Stimulated activated CD4-positive, alpha-beta T cell treated with anti-CD3 and anti-CD28 coated beads, Interleukin-12 subunit alpha, Interleukin-12 subunit beta, amount 100 ng/mL, for 4 hours (primary cell): Measurements from ENCODE around the gene GH1.
"Not testable (repeated sequence)": the region's sequence is repeated elsewhere in the genome, so short reads cannot be mapped to it uniquely, and the experiment has no call there.

ENCODE experiments used
- DNase-seq: peaks from one replicate; pipeline ENCODE4 v3.0.0-alpha.2; 2020

Gene GH1

GRCh38 chr17:63925615-63926014, 7.0 kb upstream of the GH1 start:
- DNase-seq, result no peak

GRCh38 chr17:63922402-63922801, 3.8 kb upstream of the GH1 start:
- DNase-seq, result not testable (repeated sequence)

DNA sequence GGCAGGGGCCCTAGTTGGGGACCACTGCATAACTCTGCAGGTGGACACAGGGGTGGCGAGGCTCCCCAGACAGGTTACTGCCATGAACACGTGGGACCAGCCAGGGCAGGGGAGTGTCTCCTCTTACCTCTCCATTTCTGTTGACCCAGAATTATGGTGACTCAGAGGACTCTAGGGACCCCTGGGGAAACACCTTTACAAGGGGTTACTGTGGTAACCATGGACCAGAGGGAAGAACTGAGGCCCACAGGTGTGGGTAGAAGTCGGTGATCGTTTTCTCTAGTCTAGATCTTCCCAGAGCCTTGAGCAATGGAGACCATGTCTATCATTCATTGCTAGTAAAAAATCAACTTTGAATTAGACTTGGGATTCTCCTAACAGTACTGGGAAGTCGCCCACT, 2.1 kb upstream of the GH1 start:
- DNase-seq, result not testable (repeated sequence)

- not testable (repeated sequence) for DNase-seq
Measured at GRCh38 chr17:63920050-63920449, 1.4 kb upstream of the GH1 start.

DNA sequence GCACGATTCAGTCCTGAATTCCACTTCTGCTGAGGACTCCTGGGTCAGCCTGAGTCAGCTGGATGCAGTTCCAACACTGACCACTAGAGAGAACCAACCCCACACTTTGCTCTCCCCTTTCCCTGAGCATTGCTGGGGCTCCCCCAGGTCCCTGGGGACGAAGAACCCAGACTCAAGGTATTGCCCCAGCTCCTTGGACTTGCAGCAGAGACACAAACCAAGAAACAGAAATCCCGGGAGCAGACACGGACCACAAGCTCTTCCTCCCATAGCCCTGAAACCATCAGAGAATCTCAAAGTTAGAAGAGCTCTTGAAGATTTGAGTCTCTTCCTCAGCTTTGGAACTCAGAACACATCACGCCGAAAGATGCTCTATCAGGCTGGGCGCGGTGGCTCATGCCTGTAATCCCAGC, 678 bp upstream of the GH1 start:
- DNase-seq, result peak; percentile 62

GRCh38 chr17:63918305-63918704, 334 bp downstream of the GH1 start:
- DNase-seq, result no peak

- DNase-seq, result no peak
Measured at GRCh38 chr17:63917646-63918045, 993 bp downstream of the GH1 start.

- not testable (repeated sequence) for DNase-seq
Measured at GRCh38 chr17:63917206-63917605, 1.4 kb downstream of the GH1 start.

DNA sequence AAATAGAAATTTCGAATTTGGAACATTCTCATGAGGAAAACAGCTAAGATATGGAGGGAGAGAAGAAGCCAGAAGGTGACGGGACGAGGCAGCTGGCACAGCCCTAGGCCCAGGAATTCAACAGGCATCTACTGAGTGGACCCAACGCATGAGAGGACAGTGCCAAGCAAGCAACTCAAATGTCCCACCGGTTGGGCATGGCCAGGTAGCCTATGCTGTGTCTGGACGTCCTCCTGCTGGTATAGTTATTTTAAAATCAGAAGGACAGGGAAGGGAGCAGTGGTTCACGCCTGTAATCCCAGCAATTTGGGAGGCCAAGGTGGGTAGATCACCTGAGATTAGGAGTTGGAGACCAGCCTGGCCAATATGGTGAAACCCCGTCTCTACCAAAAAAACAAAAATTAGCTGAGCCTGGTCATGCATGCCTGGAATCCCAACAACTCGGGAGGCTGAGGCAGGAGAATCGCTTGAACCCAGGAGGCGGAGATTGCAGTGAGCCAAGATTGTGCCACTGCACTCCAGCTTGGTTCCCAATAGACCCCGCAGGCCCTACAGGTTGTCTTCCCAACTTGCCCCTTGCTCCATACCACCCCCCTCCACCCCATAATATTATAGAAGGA, 2.0 kb downstream of the GH1 start:
- DNase-seq, result no peak

DNA sequence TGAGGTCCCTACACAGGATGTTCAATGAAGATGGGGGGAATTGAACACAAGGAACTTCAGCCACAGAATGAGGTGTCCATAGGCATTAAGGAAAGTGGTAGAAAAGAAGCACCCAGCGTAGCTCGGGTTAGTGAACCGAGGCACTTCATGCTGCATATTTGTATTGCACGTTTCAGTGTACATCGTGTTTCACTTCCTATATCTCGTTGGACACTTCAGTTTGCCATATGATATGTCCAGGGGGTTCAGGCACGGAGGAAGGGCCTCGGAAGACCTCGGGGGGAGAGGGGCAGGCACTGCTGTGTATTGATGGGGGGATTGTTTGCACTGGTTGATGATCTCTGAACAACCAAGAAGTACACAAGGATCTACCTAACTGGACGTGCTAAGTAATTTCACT, 2.9 kb downstream of the GH1 start:
- not testable (repeated sequence) for DNase-seq

GRCh38 chr17:63914471-63914870, 4.2 kb downstream of the GH1 start:
- DNase-seq, result no peak

DNA sequence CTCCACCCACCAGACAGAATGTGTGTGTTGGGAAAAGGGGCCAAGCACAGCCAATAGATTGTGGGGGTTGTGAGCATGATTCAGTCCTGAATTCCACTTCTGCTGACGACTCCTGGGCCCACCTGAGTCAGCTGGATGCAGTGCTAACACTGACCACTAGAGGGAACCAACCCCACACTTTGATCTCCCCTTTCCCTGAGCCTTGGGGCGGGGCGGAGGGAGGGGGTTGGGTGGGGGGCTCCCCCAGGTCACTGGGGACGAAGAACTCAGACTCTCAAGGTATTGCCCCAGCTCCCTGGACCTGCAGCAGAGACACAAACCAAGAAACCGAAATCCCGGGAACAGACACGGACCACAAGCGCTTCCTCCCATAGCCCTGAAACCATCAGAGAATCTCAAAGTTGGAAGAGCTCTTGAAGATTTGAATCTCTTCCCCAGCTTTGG, 7.0 kb downstream of the GH1 start:
- DNase-seq, result peak; percentile 61

- DNase-seq, result no peak
Measured at GRCh38 chr17:63911041-63911635, 7.5 kb downstream of the GH1 start, which contains the start of gene CSHL1. Gene CSHL1, minus strand, starts transcription at chr17:63911258. Its CDS starts 62 bp downstream, at chr17:63911196.

GRCh38 chr17:63910096-63910495, 8.5 kb downstream of the GH1 start:
- no peak for DNase-seq

- not testable (repeated sequence) for DNase-seq
Measured at GRCh38 chr17:63909586-63909985, 9.1 kb downstream of the GH1 start.

GRCh38 chr17:63907161-63907778, 11.4 kb downstream of the GH1 start:
- not testable (repeated sequence) for DNase-seq

DNA sequence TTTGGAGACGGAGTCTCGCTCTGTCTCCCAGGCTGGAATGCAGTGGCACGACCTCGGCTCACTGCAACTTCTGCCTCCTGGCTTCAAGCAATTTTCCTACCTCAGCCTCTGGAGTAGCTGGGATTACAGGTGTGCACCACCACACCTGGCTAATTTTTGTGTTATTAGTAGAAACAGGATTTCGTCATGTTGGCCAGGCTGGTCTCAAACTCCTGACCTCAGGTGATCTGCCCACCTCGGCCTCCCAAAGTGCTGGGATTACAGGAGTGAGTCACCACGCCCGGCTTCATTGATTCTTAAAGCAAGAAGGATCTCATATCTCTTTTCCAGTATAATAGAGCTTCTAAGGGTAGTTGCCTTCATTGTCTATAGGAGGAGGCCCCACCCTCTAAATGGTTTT, 13.8 kb downstream of the GH1 start:
- not testable (repeated sequence) for DNase-seq

- DNase-seq, result not testable (repeated sequence)
Measured at GRCh38 chr17:63903787-63904201, 14.8 kb downstream of the GH1 start.

GRCh38 chr17:63901971-63902370, 16.7 kb downstream of the GH1 start:
- DNase-seq, result not testable (repeated sequence)

DNA sequence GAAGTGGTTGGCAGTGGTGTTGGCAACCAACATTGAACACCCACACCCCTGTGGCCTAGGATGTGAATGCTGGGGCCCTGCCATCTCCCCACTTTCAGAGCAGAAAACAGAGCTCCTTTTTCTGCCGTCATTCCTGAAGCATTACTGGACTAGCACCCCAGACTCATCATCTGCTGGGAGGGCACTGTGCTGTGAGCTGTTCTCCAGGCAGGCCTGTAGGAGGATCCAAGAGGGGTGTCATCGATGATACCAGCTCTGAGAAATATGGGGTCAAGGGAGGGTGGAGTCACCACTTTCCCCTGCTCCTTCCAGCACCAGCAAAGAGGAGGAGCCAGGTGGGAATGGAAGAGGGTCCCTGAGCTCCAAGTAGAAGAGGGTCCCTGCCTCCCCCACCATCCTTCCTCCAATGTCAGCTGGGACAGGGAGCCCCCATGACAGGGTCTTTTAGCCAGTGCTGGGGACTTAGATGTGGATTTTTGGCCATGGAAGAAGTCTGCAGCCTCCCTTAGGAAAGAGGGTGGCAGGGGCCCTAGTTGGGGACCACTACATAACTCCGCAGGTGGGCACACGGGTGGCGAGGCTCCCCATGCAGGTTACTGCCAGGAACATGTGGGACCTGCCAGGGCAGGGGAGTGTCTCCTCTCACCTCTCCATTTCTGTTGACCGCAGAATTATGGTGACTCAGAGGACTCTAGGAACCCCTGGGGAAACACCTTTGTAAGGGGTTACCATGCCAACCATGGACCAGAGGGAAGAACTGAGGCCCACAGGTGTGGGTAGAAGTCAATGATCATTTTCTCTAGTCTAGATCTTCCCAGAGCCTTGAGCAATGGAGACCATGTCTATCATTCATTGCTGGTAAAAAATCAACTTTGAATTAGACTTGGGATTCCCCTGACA, 19.5 kb downstream of the GH1 start:
- DNase-seq, result not testable (repeated sequence)

DNA sequence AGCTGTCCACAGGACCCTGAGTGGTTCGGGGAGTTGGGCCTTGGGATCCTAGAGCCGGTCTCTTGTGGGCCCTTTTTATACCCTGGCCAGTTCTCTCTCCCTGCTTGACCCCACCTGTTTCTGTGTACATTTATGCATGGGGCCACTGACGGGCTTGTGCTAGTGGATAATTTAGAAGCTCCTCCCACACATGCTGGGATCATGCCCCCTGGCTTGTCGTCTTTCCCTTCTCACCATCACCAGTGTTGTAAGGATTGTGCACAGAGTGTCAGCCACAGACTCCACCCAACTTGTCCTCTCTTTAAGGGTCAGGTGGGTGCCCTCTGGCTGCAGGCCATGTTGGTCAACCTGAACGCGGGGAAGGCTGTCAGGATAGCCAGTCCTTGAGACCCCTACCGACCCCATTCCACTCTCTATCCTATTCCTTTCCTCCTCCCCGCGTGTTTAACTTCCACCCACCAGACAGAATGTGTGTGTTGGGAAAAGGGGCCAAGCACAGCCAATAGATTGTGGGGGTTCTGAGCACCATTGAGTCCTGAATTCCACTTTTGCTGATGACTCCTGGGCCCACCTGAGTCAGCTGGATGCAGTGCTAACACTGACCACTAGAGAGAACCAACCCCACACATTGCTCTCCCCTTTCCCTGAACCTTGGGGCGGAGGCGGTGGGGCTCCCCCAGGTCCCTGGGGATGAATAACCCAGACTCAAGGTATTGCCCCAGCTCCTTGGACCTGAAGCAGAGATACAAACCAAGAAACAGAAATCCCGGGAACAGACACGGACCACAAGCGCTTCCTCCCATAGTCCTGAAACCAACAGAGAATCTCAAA, 21.9 kb downstream of the GH1 start, which contains the start of gene CSH1:
Gene CSH1 (minus strand): TSS at position 51 of the 831 bp plus-strand sequence. CDS start 63 bp downstream, outside the sequence.
- not testable (repeated sequence) for DNase-seq

DNA sequence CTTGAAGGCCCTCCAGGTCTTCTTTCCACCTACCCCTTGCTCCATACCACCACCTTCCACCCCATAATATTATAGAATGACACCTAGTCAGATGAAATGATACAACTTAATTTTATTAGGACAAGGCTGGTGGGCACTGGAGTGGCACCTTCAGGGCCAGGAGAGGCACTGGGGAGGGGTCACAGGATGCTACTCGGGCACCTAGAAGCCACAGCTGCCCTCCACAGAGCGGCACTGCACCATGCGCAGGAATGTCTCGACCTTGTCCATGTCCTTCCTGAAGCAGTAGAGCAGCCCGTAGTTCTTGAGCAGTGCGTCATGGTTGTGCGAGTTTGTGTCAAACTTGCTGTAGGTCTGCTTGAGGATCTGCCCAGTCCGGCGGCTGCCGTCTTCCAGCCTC, 23.8 kb downstream of the GH1 start:
- not testable (repeated sequence) for DNase-seq
